Ishikawa (cell line): ENCODE measurements around the gene FOXC1.

ENCODE experiments used
- CEBPB ChIP-seq: IDR thresholded peaks from 2 replicates; pipeline ENCODE4 v1.6.1; 2012
- CREB1 ChIP-seq: IDR thresholded peaks from 2 replicates; pipeline ENCODE4 v1.6.1; 2012; ENCODE audit warnings: low read depth
- EGR1 ChIP-seq: IDR thresholded peaks from 2 replicates; pipeline ENCODE4 v1.6.1; 2012
- EP300 ChIP-seq: IDR thresholded peaks from 2 replicates; pipeline ENCODE4 v1.6.1; 2012; ENCODE audit warnings: borderline replicate concordance
- FOXM1 ChIP-seq: IDR thresholded peaks from 2 replicates; pipeline ENCODE4 v1.6.1; 2012; ENCODE audit warnings: low read depth, borderline replicate concordance
- NFIC ChIP-seq: IDR thresholded peaks from 2 replicates; pipeline ENCODE4 v1.6.1; 2012
- RAD21 ChIP-seq: IDR thresholded peaks from 2 replicates; pipeline ENCODE4 v1.6.1; 2012; ENCODE audit warnings: low read depth
- TAF1 ChIP-seq: IDR thresholded peaks from 2 replicates; pipeline ENCODE4 v1.6.1; 2012; ENCODE audit warnings: low read depth, mild to moderate bottlenecking
- TCF12 ChIP-seq: IDR thresholded peaks from 2 replicates; pipeline ENCODE4 v1.6.1; 2012; ENCODE audit warnings: low read depth
- TEAD4 ChIP-seq: IDR thresholded peaks from 2 replicates; pipeline ENCODE4 v1.6.1; 2012
- YY1 ChIP-seq: IDR thresholded peaks from 2 replicates; pipeline ENCODE4 v1.6.1; 2012; ENCODE audit warnings: low read depth
- ZBTB7A ChIP-seq: IDR thresholded peaks from 2 replicates; pipeline ENCODE4 v1.6.1; 2012; ENCODE audit warnings: low read depth
- TF ChIP-seq, protein P1 (sequence below): IDR thresholded peaks from 2 replicates; pipeline ENCODE4 v1.6.1; 2012
- TF ChIP-seq, protein P2 (sequence below): IDR thresholded peaks from 2 replicates; pipeline ENCODE4 v1.6.1; 2012; ENCODE audit warnings: low read depth, mild to moderate bottlenecking
- TF ChIP-seq, protein P3 (sequence below): IDR thresholded peaks from 2 replicates; pipeline ENCODE4 v1.6.1; 2012

The FOXC1 gene

DNA sequence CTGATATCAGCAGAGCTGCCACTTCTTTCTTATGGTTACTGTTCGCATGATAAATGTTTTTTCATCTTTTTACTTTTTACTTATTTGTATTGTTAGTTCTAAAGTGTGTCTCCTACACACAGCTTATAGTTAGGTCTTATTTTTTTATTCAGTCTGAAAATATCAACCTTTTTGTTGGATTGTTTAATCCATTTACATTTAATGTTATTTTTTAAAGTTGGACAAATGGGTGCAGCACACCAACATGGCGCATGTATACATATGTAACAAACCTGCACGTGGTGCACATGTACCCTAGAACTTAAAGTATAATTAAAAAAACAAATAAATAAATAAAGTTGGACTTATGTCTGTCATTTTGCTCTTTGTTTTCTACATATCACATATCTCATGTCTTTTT, 40.3 kb upstream of the FOXC1 start:
- TF ChIP-seq TEAD4 = no peak
- TF ChIP-seq RAD21 = no peak
- no peak for TF ChIP-seq EP300
- TF ChIP-seq, protein P1, sequence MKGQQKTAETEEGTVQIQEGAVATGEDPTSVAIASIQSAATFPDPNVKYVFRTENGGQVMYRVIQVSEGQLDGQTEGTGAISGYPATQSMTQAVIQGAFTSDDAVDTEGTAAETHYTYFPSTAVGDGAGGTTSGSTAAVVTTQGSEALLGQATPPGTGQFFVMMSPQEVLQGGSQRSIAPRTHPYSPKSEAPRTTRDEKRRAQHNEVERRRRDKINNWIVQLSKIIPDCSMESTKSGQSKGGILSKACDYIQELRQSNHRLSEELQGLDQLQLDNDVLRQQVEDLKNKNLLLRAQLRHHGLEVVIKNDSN = no peak
- no peak for TF ChIP-seq NFIC
- TF ChIP-seq YY1 = no peak
- TF ChIP-seq ZBTB7A = no peak
- no peak for TF ChIP-seq EGR1
- no peak for TF ChIP-seq TCF12
- TF ChIP-seq TAF1 = no peak

DNA sequence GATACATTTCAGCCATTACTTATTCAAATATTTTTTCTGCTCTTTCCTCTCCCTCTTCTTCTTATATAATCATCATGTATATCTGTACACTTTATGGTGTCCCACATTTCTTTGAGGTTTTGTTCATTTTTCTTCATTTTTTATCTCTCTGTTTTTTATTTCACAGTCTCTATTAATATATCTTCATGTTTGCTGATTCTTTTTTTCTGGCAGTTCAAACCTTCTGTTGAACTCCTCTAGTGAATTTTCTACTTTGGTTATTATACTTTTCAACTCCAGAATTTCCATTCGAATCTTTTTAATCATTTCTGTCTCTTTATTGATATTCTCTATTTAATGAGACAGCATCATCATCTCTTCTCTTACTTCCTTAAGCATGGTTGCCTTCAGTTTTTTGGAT, 38.9 kb upstream of the FOXC1 start:
- TF ChIP-seq EP300 (no peak), TAF1 (no peak), YY1 (no peak), TCF12 (no peak), ZBTB7A (no peak), RAD21 (no peak), TEAD4 (no peak), EGR1 (no peak)
- TF ChIP-seq, protein P2, sequence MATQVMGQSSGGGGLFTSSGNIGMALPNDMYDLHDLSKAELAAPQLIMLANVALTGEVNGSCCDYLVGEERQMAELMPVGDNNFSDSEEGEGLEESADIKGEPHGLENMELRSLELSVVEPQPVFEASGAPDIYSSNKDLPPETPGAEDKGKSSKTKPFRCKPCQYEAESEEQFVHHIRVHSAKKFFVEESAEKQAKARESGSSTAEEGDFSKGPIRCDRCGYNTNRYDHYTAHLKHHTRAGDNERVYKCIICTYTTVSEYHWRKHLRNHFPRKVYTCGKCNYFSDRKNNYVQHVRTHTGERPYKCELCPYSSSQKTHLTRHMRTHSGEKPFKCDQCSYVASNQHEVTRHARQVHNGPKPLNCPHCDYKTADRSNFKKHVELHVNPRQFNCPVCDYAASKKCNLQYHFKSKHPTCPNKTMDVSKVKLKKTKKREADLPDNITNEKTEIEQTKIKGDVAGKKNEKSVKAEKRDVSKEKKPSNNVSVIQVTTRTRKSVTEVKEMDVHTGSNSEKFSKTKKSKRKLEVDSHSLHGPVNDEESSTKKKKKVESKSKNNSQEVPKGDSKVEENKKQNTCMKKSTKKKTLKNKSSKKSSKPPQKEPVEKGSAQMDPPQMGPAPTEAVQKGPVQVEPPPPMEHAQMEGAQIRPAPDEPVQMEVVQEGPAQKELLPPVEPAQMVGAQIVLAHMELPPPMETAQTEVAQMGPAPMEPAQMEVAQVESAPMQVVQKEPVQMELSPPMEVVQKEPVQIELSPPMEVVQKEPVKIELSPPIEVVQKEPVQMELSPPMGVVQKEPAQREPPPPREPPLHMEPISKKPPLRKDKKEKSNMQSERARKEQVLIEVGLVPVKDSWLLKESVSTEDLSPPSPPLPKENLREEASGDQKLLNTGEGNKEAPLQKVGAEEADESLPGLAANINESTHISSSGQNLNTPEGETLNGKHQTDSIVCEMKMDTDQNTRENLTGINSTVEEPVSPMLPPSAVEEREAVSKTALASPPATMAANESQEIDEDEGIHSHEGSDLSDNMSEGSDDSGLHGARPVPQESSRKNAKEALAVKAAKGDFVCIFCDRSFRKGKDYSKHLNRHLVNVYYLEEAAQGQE = no peak
- TF ChIP-seq, protein P1 = no peak

DNA sequence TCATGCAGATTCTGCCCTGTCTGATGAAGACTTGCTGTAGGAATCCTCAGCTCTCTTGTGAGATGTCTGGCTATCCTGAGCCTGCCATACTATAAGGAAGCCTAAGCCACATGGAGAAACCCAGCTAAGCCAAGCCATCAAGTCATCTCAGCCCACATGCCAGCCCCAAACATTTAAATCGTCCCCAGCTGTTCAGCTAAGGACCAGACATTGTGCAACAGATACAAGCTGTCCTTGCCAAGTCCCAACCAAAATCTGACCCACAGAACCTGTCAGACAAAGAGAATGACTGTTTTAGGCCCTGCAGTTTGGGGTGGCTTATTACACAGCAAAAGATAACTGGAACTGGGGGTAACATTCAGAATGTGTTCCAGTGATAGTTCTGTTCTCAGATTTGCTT, 36.8 kb upstream of the FOXC1 start:
- TF ChIP-seq NFIC (no peak), CREB1 (no peak), ZBTB7A (no peak), TCF12 (no peak), FOXM1 (no peak), CEBPB (no peak), RAD21 (no peak), YY1 (no peak), EP300 (no peak), EGR1 (no peak), TAF1 (no peak), TEAD4 (no peak)
- TF ChIP-seq, protein P1 = no peak
- TF ChIP-seq, protein P2 = no peak
- TF ChIP-seq, protein P3, sequence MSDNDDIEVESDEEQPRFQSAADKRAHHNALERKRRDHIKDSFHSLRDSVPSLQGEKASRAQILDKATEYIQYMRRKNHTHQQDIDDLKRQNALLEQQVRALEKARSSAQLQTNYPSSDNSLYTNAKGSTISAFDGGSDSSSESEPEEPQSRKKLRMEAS = no peak

DNA sequence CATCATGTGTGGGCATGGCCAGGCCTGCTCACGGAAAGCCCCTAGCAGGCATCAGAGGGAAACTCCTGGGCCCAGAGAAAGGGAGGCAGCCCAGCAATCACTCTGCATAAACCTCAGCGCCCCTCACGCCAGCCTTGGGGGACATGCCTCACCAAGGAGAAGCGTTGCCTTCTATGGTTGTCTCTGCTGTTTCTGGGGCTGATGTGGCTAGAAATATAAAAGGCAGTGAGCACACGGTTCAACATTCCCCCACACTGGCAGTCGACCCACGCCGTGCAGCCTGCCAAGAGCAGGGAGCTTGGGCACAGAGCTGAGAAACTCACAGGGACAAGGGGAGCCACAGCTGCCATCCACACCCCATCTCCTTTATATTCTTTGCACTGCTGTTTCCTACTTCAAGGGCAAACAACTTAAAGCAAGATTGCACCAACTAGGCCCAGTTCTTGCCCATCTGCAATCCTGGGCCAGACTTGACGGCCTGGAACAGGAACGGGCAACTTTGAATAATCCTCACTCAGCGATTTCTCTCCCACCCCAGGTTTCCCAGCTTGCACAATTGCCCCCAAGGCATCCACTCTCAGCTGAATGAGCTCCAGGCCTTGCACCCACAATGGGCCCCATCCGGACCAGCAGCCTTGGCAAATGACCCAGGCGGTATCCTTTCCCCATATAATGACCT, 35.5 kb upstream of the FOXC1 start:
- TF ChIP-seq TCF12 (no peak), EP300 (no peak), FOXM1 (no peak), TAF1 (no peak), YY1 (no peak), TEAD4 (no peak)
- TF ChIP-seq, protein P2 = no peak
- TF ChIP-seq, protein P1 = no peak
